ENCODE results near the gene BRI3BP. TPM values are rescaled to one million over a fixed set of nuclear protein-coding genes. Genes with fewer than 3 reads are reported as not detected.
"Not testable (repeated sequence)": the region's sequence is repeated elsewhere in the genome, so short reads cannot be mapped to it uniquely, and the experiment has no call there.

BRI3BP gene
- total RNA-seq, 1 donor from 2014 or later, result 3.4 TPM

DNA sequence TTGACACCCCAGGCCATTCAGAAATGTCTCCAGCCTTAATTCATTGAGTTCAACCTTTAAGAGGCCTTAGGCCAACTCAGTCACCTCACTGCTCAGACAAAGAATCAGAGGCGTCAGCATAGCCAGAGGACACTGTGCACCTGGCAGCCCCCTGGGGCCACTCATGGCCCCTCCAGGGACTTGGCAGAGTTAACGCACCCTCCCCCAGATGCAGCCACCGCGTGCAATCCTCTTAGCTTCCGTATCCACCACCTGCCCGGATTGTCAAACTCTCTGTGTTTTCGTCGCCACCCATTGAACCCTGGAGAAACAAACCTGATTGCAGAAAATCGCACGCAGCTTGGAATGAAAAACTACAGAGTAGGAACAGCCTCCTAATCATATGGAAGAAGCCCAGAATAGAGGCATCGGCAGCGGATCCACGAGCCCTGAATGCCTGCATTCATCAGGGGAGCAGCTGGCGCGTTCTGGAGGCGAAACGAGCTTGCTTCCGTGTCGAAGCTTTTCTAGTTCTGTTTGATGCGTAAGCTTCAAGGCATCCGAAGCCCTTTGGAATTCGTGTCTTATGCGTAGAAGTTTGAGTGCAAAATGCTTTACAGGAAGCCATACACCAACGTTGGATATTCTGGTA, 22.4 kb downstream of the BRI3BP start:
- no peak for DNase-seq (ENCODE audit: low spot score)
- intact Hi-C loops (cut with DNase I), result no loop called here

DNA sequence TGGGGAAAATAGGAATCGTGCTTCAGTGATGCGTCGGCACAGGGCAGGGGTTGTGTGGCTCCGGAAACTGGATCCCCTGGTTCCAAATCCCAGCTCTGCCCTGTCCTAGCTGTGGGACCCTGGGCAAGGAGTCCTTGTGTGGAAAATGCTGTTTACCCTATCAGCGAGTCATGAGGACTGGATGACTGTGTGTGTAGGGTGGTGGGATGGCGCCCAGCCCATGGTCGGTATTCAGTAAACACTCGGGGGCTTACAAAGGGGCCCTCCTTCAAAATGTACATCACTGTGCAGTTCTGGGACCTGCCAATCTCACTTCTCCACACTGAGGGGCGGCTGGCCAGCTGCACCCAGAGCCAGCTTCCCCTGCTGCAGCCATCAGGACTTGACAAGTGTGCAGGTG, 24.4 kb downstream of the BRI3BP start:
- no peak for DNase-seq (ENCODE audit: low spot score)
- intact Hi-C loops (cut with DNase I), result no loop called here

DNA sequence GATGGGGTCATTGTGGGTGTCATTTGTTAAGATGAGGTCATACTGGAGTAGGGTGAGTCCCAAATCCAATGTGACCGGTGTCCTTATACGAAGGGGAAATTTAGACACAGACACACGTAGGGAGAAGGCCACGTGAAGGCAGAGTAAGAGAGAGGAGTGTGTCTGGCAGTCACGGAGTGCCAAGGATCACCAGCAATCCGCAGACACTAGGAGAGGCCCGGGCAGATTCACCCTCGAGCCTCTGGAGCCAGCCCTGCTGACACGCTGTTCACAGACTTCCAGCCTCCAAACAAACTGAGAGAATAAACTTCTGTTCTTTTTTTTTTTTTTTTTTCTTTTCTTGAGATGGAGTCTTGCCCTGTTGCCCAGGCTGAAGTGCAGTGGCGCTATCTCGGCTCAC, 24.9 kb downstream of the BRI3BP start:
- DNase-seq (ENCODE audit: low spot score), result no peak
- intact Hi-C loops (cut with DNase I), result no loop called here

DNA sequence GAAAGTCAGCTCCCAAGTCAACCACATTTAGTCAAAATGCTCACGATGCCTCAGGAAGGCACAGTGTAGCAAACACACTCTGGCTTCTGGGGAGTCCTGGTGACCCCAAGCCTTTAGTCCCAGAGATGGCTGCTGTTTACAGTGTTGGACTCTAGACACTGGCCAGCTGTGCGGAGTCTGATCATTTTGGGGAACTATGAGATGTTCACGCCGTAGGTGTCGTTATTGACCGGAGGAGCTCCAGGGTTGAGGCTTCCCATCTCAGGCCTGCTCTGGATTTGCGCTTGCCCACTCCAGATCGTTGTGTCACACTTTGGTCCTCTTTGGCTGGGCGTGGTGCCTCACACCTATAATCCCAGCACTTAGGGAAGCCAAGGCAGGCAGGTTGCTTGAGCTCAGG, 27.7 kb downstream of the BRI3BP start:
- intact Hi-C loops (cut with DNase I), result no loop called here
- DNase-seq (ENCODE audit: low spot score), result no peak

DNA sequence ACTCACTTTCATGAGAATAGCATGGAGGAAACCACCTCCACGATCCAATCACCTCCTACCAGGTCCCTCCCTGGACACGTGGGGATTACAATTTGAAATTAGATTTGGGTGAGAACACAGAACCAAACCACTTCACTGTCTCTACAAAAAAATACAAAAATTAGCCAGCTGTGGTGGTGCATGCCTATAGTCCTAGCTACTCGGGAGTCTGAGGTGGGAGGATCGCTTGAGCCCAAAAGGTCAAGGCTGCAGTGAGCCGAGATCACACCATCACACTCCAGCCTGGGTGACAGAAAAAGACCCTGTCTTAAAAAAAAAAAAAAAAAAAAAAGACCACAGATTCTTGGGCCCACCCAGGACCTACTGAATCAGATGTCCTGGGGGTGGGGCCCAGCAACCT, 28.3 kb downstream of the BRI3BP start:
- no peak for DNase-seq (ENCODE audit: low spot score)
- intact Hi-C loops (cut with DNase I), result no loop called here

DNA sequence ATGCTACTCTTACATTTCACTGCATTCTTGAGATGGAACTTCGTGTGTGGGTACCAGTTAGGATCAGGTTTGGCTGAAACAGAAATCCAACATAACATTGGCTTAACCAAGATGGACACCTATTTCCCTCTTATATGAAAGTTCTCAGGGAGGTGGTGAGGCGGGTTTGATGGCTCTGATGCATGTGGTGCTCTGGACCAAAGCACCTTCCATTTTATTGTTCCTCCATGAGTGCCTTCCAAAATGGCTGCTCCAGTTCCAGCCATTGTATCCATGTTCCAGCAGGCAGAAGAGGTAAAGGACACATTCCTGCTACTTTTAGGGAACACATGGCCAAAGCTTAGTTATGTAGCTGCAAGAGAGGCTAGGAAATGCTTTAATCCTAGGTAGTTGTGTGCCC, 29.6 kb downstream of the BRI3BP start:
- intact Hi-C loops (cut with DNase I), result no loop called here
- no peak for DNase-seq (ENCODE audit: low spot score)

DNA sequence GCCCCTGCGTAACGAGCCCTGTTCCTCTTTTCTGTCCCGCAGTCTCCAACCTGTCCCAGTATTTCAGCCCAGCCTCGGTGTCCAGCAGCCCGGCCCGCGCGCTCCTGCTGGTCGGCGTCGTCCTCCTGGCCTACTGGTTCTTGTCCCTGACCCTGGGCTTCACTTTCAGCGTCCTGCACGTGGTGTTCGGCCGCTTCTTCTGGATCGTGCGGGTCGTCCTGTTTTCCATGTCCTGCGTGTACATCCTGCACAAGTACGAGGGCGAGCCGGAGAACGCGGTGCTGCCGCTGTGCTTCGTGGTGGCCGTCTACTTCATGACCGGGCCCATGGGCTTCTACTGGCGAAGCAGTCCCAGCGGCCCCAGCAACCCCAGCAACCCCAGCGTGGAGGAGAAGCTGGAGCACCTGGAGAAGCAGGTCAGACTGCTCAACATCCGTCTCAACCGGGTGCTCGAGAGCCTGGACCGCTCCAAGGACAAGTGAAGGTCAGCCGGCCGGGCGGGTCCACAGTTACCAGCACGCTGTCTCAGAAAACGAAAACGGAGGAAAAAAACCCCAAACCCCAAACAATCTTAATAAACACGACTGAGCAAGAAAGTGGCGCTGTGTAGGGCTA, 31.6 kb downstream of the BRI3BP start:
- intact Hi-C loops (cut with DNase I), result no loop called here
- peak; percentile 63 for DNase-seq (ENCODE audit: low spot score)

DNA sequence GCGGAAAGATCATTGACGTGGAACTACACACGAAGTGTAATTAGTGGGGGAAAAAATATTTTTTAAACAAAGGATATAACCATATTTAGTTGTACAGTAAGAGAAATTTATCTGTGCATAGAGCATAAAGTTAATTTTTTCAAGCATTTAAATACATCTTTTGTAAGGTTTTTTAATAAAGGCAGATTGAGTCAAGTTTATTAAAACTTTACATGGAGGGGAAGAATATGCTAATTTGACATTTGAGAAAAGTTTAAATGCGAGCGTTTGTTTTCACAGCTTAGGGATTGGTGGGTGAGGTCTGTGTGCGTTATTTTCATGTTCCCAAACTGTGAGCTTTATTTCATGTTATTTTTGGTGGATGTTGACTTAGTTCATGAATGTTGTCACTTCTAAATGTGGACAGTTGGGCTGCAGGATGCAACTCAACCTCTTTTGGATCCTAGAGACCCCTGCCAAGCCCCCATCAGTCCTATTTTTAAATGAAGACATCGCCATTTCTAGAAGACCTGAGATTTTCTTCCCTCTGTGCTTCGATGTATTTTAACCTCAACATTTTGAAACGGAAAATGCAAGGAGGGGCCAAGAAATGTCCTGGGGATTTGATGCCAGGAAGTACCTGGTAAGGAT, 32.3 kb downstream of the BRI3BP start:
- no peak for DNase-seq (ENCODE audit: low spot score)
- intact Hi-C loops (cut with DNase I), result no loop called here

DNA sequence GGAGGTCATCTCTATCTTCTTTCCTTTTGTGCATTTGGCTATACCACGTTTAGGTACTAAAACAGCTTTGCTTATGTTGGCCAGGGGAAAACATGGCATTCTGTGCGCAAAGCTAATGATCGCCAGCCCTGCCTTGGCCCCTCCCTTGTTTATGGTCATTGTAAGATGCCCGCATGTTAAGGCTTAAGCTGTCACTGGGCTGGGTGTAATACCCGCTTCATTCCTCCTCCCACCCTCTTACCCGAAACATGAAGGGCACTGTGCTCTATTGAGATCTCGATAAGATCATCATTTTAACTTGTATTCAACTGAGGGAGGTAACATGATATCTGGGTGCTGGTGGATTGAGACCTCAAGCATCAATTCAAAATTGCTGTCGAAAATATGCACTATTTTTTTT, 34.7 kb downstream of the BRI3BP start:
- DNase-seq (ENCODE audit: low spot score), result no peak
- intact Hi-C loops (cut with DNase I), result no loop called here

DNA sequence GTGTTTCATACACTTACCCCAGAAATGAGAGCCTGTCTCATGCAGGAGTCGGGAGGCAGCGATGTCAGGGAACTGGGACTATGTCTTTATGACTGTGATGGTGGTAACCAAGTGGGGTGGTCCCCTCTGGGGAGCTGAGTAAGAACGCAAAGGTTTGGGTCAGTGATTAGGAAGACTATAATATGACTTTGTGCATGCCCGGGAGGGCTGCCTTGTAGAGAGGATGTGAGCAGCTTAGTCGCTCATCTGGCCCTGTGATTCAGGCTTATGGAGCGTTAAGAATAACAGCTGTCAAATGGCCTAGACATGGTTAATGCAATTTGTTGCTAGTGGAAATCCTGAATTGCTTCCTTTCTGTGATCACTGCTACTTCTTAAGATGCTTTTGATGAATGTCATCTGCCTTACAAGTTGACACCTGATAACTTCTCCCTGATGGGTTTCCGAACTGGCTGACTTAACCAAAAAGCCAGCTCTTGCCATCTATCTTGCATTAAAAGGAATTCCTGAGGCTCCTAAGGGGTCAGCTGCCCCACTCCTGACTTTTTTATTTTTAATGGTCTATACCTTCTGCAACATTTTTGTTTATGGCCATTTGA, 36.4 kb downstream of the BRI3BP start:
- DNase-seq (ENCODE audit: low spot score), result peak; percentile 24
- intact Hi-C loops (cut with DNase I), result no loop called here

DNA sequence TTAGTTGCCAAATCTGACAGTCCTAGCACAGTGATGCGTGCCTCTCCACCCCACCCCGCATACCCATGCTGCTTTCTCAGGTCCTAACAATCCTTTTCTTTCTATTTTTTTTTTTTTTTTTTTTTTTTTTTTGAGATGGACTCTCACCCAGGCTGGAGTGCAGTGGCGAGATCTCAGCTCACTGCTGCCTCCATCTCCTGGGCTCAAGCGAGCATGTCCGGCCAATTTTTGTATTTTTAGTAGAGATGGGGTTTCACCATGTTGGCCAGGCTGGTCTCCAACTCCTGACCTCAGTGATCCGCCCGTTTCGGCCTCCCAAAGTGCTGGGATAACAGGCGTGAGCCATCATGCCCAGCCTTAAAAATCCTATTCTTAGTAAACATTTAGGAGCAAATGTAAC, 38.0 kb downstream of the BRI3BP start:
- DNase-seq (ENCODE audit: low spot score); intact Hi-C loops (cut with DNase I): not testable (repeated sequence)

DNA sequence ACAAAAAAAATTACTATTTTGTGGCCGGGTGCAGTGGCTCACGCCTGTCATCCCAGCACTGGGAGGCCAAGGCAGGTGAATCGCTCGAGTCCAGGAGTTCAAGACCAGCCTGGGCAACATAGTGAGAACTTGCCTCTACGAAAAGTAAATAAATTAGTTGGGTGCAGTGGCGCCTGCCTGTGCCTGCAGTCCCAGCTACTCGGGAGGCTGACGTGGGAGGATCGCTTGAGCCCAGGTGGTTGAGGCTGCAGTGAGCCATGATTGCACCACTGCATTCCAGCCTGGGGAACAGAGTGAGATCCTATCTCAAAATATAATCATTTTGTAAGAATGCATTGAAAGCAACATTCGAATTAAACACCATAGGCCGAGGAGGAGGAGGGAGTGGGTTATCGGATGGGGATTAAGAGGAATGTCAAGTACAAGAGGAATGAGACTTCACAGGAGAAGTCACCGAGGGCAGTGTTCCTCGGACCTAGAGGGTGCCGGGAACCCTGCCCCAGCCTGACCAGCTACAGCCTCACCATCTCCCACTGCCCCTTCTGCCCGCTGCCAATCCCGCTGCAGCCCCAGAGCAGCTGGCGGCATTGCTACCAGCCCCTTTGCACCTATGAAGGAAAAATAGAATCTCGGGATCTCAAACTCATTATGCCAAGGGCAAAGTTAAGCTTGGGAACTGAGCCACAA, 39.2 kb downstream of the BRI3BP start:
- intact Hi-C loops (cut with DNase I), result no loop called here
- no peak for DNase-seq (ENCODE audit: low spot score)

DNA sequence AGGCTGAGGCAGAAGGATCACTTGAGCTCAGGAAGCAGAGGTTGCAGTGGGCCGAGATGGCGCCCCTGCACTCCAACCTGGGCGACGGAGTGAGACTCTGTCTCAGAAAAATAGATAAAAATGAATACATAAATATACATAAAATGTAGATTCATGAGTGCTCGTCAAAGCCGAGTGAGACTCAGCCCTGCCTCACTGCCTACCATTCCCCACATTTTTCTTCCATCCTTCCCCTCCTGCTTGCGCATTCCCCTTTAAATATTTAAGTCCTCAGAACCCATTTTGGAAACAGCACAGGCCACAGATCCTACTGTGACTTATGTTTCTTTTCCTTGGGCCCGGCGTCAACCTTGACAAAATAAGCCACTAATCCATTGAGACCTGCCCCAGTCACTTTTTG, 39.8 kb downstream of the BRI3BP start:
- no peak for DNase-seq (ENCODE audit: low spot score)
- intact Hi-C loops (cut with DNase I), result no loop called here

DNA sequence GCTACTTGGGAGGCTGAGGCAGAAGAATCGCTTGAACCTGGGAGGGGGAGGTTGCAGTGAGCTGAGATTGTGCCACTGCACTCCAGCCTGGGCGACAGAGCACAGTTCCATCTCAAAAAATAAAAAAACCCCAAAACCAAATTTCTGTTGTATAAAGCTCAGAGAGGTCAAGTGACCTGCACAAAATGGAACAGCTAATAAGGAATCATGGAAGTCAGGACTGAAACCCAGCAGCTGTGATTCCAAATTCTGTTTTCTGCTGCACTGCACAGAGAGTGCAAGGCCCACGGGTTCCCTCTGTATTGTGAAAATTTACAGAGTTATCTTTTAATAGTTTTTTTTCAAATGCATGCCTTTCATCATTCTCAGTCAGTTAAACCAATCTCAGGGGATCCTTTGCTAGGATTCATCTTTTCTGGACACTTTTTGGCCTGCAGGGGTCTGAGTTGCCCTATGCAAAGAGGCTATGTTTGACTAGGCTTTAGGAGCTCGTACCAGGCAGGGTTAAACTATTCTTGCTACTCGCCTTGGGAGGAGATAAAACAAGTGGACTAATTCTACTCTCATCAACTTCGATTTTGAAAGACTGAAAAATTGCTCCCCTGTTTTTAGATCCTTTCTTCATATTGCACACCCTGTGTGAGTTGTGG, 45.7 kb downstream of the BRI3BP start:
- no peak for DNase-seq (ENCODE audit: low spot score)
- intact Hi-C loops (cut with DNase I), result no loop called here

DNA sequence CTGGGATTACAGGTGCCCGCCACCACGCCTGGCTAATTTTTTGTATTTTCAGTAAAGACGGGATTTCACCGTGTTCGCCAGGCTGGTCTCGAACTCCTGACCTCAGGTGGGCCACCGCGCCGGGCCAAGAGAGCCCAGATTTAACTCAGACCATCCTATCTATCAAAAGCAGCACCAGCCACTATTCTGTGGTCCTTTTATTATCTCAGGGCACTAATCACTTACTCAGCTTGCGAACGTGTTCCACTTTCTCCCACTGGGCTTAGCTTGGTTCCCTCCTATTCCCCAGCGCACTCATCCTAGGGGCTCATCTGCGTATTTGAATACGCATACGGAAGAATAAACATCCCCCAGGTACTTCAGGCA, 55.6 kb downstream of the BRI3BP start:
- intact Hi-C loops (cut with DNase I), result no loop called here
- DNase-seq (ENCODE audit: low spot score), result no peak

DNA sequence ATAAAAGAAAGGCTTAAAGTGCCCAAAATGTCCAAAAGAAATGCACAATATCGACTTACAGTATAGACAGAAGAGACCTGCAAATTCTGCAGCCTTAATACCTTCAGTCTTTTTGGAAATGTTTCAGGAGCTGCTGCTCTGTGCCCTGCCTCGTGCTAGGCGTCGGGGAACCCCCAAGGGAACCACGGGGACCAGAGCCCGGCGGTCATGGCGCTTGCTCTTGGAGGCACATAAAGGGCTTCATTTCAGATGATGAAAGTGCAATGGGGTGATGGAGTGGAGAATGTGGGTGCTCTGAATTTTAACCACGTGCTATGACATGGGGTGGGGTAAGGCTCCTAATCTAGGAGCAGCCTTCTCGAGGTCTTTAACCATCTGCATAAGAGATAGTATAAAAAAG, 57.0 kb downstream of the BRI3BP start:
- intact Hi-C loops (cut with DNase I), result no loop called here
- DNase-seq (ENCODE audit: low spot score), result no peak

DNA sequence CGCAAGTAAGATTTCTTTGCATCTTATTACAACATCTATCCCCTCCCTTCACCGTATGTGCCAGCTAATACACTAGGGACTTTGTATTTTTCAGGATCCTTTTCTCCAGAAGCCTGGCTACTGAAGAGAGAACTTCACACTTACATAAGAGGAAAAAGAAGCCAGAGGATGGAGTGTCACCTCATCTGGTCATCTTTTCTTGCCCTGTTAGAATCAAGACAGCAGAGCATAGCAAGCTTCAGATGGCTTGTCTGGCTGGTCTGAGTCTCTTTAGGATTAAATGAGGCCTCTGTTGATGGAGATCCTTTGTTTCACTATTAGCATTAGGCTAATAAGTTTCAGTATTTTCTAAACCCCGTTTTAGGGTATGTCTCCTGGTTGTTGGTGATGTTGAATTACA, 57.4 kb downstream of the BRI3BP start:
- intact Hi-C loops (cut with DNase I), result no loop called here
- no peak for DNase-seq (ENCODE audit: low spot score)

DNA sequence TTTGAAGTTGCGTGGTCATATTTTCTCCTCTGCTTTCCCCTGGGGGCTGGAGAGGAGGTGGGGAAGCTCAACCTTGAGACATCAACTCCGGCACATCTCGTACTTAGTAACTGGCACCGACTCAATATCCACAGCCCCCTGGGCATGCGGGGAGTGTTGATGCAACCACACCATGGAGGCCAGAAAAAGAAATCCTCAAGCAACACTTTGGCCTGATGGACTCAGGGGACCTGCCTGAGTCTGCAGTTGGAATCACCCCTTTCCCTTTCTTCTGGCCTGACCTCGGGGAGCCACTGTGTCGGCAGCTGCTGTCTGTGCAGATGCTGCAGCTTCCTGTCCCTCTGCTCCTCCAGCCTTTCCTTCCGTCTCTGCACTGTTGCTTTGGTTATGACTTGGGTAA, 60.4 kb downstream of the BRI3BP start:
- no peak for DNase-seq (ENCODE audit: low spot score)
- intact Hi-C loops (cut with DNase I), result no loop called here

DNA sequence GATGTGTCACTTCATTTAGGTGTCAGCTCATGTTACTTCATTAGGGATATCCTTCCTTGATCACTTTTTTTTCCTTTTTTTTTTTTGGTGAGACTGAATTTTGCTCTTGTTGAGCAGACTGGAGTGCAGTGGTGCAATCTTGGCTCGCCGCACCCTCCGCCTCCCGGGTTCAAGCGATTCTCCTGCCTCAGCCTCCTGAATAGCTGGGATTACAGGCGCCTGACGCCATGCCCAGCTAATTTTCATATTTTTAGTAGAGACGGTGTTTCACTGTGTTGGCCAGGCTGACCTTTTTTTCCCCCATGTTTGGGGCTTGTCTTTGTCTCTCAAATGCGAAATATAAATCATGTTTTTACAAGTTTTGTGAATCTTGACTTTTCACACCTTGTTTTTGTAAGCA, 62.1 kb downstream of the BRI3BP start:
- no peak for DNase-seq (ENCODE audit: low spot score)
- intact Hi-C loops (cut with DNase I), result no loop called here

DNA sequence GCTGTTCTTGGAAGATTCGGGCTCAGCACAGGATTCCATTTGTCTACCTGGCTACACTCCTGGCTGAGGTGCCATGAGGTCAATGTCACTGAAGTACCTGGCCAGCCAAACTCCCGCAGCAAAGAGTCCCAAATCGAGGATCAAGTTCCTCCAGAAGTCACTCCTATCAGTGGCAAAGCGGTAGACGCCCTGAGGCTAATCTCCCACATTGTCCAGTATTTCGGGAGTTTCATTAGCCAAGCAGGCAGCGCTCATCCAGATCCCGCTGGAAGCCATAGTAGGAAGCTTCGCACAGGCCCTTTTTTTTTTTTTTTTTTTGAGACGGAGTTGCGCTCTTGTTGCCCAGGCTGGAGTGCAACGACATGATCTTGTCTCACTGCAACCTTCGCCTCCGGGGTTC, 62.9 kb downstream of the BRI3BP start:
- intact Hi-C loops (cut with DNase I), result no loop called here

More for the DNA sequence above, 62.9 kb downstream of the BRI3BP start:
- no peak for DNase-seq (ENCODE audit: low spot score)

Data from cardiac septum (tissue), 1 donor.